Adrenal gland (tissue), 12 donors: ENCODE data around the gene KMT2D. TPM values are rescaled to one million over a fixed set of nuclear protein-coding genes. Genes with fewer than 3 reads are reported as not detected.

Experiments used
- DNase-seq, 7 donors: peaks; one replicate each; pipeline ENCODE4 v3.0.0-alpha.2; 2019 to 2020
- H3K27ac ChIP-seq, 5 donors: fragments of 200-600 bp; sonication (generic) in 4 of 5; 1 replicate in 3 of 5; 2 replicates in 2 of 5; pipeline versions ENCODE4 v1.5.1 to v1.8.0; 2016 to 2020; ENCODE audit warnings: mild to moderate bottlenecking in 1 of 5
- H3K27me3 ChIP-seq: fragments of 200-600 bp; 2 replicates; pipeline ENCODE4 v1.8.0; 2021
- H3K36me3 ChIP-seq, 2 donors: fragments of 200-600 bp; replicated peaks in 1 of 2; 1 replicate in 1 of 2; 2 replicates in 1 of 2; pipeline versions ENCODE4 v1.5.1 to v1.8.0; 2018 to 2022
- H3K4me1 ChIP-seq, 2 donors: fragments of 200-600 bp; replicated peaks in 1 of 2; 1 replicate in 1 of 2; 2 replicates in 1 of 2; pipeline versions ENCODE4 v1.5.1 to v1.8.0; 2018 to 2021
- H3K4me3 ChIP-seq, 4 donors: fragments of 200-600 bp; sonication (generic) in 3 of 4; one replicate each; pipeline ENCODE4 v1.5.1; 2016 to 2018
- H3K9me3 ChIP-seq, 3 donors: fragments of 200-600 bp; sonication (generic) in 1 of 3; replicated peaks in 1 of 3; 1 replicate in 2 of 3; 2 replicates in 1 of 3; pipeline versions ENCODE4 v1.5.1 to v1.8.0; 2016 to 2021
- POLR2A ChIP-seq, 2 donors: fragments of 450-650 bp; IDR thresholded peaks; one replicate each; pipeline ENCODE4 v1.6.1; 2017; ENCODE audit warnings: antibody characterized with exemption in 2 of 2, mild to moderate bottlenecking in 2 of 2, moderate library complexity in 1 of 2
- WGBS, 4 donors: extraction: QIAGEN DNeasy Blood & Tissue Kit in 2 of 4; methylation state at CpG; one replicate each; pipeline versions ENCODE4 v1.1.5 to v1.1.7; 2013 to 2017; 5-methylcytosine and 5-hydroxymethylcytosine counted together
- intact Hi-C, 2 donors: fragments of 100-400 bp; cut with DNase I; formaldehyde crosslinking; loops; one replicate each; pipeline versions ENCODE4 v1.14.1 to v1.15.0; 2022 to 2023
- polyA plus RNA-seq, 3 donors: library from polyadenylated mRNA; stranded (reverse); fragments of 200-250 nt in 2 of 3; fragments of 350-450 nt in 1 of 3; fragmentation: Illumina TruSeq in 1 of 3; extraction: RNeasy Lipid Tissue Mini Kit (QIAGEN cat#74804) in 1 of 3; gene quantifications; one replicate each; pipeline ENCODE4 v1.2.3, GENCODE V29; 2013 to 2014
- total RNA-seq, 9 donors: library from RNA; depleted of rRNA in 4 of 9; stranded (reverse); fragments of >200 nt in 4 of 9; fragments of 120-200 nt in 1 of 9; fragmentation: NEBNext Ultra II Directional in 1 of 9; extraction: Animal tissue kit (Norgen Biotek cat#: 25700) in 1 of 9; gene quantifications; one replicate each; pipeline versions ENCODE4 v1.1.0 to v1.2.4, GENCODE V29; 2013 to 2023
- TF ChIP-seq, protein P1 (sequence below), 6 experiments: fragments of 450-650 bp in 4 of 6; fragments of 200-600 bp in 2 of 6; sonication (generic) in 1 of 6; IDR thresholded peaks; 1 replicate in 5 of 6; 2 replicates in 1 of 6; pipeline versions ENCODE4 v1.5.1 to v1.8.0; 2016 to 2021; ENCODE audit warnings: antibody characterized with exemption in 6 of 6, mild to moderate bottlenecking in 2 of 6, moderate library complexity in 1 of 6
- donor health status: healthy with polysubstance abuse.
- donor health status: Bipolar disorder and iron deficiency.
- donor health status: DM: yes; HTN: yes; CAD: no.
- donor health status: DM: no; HTN: no; CAD: no.
- donor health status: DM: no; HTN: no; CAD: no.
- donor health status: DM: yes; HTN: yes; CAD: no.

KMT2D gene
- total and polyA plus RNA-seq, 12 donors, result 21.2 to 140 (median 56.0) TPM

DNA sequence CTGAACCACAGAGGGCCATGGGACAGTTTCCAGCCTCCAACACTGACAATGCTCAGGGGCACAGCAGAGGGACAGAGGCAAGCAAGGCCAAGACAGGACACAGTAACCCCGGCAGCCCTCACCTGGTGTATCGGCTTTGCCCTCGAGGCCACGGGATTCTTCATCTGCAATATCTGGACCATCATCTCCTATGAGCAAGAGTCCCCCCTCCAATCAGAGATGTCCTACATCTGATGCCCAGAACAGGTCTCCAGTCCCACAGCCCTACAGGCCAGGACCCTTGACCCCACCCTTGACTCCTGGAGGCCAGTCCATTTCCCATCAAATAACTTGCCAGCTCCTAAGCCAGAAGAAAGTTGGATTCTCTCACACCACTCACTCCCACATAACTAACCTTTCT is 17.4 kb downstream of the KMT2D start:
- Histone ChIP-seq H3K27ac (no peak overlapping the region), H3K4me3 (no peak overlapping the region), H3K36me3 (peaks cover 0 to 98% of the 10 kb centered on the region in 2 donors), H3K27me3 (no peaks in the 10 kb centered on the region), H3K4me1 (no peaks in the 10 kb centered on the region), H3K9me3 (no peaks in the 10 kb centered on the region)
- intact Hi-C loops, result no loop called here
- WGBS, 4 donors, result 51 to 78% (median 68%) methylated on average over 3 to 4 of the region's 4 CpGs
- DNase-seq, result no peak
- TF ChIP-seq, protein P1, sequence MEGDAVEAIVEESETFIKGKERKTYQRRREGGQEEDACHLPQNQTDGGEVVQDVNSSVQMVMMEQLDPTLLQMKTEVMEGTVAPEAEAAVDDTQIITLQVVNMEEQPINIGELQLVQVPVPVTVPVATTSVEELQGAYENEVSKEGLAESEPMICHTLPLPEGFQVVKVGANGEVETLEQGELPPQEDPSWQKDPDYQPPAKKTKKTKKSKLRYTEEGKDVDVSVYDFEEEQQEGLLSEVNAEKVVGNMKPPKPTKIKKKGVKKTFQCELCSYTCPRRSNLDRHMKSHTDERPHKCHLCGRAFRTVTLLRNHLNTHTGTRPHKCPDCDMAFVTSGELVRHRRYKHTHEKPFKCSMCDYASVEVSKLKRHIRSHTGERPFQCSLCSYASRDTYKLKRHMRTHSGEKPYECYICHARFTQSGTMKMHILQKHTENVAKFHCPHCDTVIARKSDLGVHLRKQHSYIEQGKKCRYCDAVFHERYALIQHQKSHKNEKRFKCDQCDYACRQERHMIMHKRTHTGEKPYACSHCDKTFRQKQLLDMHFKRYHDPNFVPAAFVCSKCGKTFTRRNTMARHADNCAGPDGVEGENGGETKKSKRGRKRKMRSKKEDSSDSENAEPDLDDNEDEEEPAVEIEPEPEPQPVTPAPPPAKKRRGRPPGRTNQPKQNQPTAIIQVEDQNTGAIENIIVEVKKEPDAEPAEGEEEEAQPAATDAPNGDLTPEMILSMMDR (IDR thresholded peaks at IDR 0.05), result no peak
- TF ChIP-seq POLR2A (IDR thresholded peaks at IDR 0.05), result no peak

DNA sequence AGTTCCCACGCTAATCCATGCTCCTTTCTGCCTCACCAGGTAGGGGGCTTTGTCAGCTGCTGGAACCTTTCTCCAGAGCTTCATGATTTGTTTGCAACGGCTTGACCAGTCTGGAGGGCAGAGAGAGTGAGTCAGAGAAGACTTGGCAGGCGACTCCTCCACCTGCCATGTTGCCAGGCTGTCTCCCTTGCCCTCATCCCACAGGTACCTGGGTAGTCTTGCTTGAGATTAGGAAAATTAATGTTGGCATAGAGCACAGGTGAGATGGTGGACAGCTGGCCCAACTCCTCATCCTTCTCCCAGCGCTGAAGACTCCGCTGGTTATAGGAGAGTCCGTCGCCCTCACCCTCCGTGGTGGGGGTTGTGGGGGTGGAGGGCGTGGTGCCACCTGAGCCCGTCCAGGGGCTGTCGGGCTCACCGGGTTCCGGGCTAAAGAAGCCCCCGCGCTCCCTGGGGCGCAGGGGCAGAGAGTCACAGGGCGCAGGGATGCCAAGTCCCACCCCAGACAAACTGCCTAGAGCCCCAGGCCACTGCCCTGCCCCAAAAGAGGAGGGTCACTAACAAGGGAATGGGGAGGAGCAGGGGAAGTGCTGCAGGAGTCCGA is 18.6 kb downstream of the KMT2D start:
- Histone ChIP-seq H3K27me3 (no peaks in the 10 kb centered on the region), H3K36me3 (peaks cover 0 to 98% of the 10 kb centered on the region in 2 donors), H3K4me1 (no peaks in the 10 kb centered on the region), H3K27ac (no peak overlapping the region), H3K4me3 (no peak overlapping the region), H3K9me3 (no peaks in the 10 kb centered on the region)
- intact Hi-C loops, result no loop called here
- WGBS, 4 donors, result 59 to 89% (median 87%) methylated on average over 4 to 18 of the region's 18 CpGs
- TF ChIP-seq, protein P1 (IDR thresholded peaks at IDR 0.05), result no peak
- no peak for TF ChIP-seq POLR2A (IDR thresholded peaks at IDR 0.05)
- no peak for DNase-seq

DNA sequence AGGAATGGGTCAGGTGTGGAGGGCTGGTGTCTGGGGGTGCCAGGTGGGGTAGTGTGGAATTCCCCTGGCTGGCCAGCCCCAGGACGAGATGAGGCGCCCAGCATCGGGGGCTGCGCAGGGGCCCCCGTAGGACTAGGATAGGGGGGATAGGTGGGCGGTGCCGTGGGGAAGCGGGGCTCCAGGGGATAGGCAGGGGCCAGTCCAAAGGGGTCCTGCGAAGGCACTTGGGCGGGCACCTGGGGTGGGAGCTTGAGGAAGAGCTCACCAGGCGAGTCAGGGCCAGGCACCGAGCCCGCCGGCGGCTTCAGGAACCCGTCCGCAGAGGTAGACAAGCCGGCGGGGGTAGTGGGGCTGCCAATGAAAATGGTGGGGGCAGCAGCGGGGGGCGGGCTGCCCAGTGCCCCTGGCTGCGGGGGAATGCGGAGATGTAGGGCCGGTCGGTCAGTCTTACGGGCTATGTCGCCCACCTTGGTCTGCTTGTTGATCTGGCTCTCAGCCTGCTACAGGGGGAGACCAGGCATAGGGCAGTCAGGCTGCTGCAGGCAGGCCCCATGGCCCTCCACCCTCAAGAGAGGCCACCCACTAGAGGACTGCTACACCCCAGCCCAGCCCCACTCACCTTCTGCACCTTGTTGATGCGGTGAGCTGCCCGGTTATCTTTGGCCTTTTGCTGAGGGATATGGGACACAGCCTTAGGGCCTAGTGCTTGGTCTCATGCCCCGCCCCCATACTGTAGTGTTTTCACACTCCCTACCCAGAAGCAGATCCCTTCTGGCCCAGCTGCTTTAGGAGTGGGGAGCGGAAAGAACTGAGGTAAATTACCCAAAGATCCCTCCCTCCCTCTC is 19.3 kb downstream of the KMT2D start:
- no peak overlapping the region for H3K27ac ChIP-seq
- H3K4me3 ChIP-seq, result no peak overlapping the region

DNA sequence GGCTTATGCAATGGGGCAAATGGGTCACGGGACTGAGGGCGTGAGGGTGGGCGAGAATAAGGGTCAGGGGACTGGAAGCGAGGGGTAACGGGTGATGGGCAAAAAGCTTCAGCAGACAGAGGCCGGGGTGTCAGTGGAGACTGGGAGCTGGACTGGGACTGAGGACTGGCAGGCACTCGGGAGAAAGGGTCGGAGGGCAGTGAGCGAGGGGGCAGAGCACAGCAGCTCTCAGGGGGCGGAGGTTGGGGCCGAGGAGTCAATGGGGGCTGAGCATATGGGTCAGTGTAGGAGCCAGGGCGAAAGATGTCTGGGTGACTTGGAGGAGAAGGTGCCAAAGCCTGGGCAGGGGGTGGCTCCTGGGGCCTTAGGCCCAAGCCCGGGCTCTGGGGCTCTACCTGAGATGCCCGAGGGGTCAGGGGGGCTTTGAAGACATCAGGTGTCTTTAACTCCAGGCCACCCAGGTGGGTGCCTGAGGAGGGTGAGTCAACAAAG is 20.2 kb downstream of the KMT2D start:
- 87 to 92% (median 91%) methylated on average over 13 to 14 of the region's 14 CpGs for WGBS, 4 donors
- peaks cover 0 to 94% of the 10 kb centered on the region in 2 donors for H3K36me3 ChIP-seq

More for the DNA sequence above, 19.3 kb downstream of the KMT2D start:
- no peak for DNase-seq
- Histone ChIP-seq H3K36me3 (peaks cover 0 to 96% of the 10 kb centered on the region in 2 donors), H3K27me3 (no peaks in the 10 kb centered on the region), H3K9me3 (no peaks in the 10 kb centered on the region), H3K4me1 (no peaks in the 10 kb centered on the region)
- no peak for TF ChIP-seq POLR2A (IDR thresholded peaks at IDR 0.05)
- TF ChIP-seq, protein P1 (IDR thresholded peaks at IDR 0.05), result no peak
- WGBS, 4 donors, result 89 to 95% (median 93%) methylated on average over 22 to 31 of the region's 31 CpGs
- intact Hi-C loops, result no loop called here

More for the DNA sequence above, 20.2 kb downstream of the KMT2D start:
- H3K4me3 ChIP-seq, result no peak overlapping the region
- intact Hi-C loops, result no loop called here
- TF ChIP-seq, protein P1 (IDR thresholded peaks at IDR 0.05), result no peak
- TF ChIP-seq POLR2A (IDR thresholded peaks at IDR 0.05), result no peak
- H3K27me3 ChIP-seq, result no peaks in the 10 kb centered on the region
- H3K9me3 ChIP-seq, result no peaks in the 10 kb centered on the region
- no peak for DNase-seq
- H3K4me1 ChIP-seq, result no peaks in the 10 kb centered on the region
- no peak overlapping the region for H3K27ac ChIP-seq
